Fibroblast of the aortic adventitia (primary cell): ENCODE measurements around the gene WDR18. TPM values are rescaled to one million over a fixed set of nuclear protein-coding genes. Genes with fewer than 3 reads are reported as not detected.

ENCODE experiments used
- DNase-seq: peaks from one replicate; pipeline ENCODE4 v3.0.0-alpha.2; 2010; ENCODE audit warnings: low read depth
- H3K4me3 ChIP-seq: 2 replicates; pipeline ENCODE4 v1.5.1; 2011; ENCODE audit warnings: low read depth, mild to moderate bottlenecking, control low read depth, low read length, moderate library complexity
- total RNA-seq: library from RNA; depleted of rRNA; stranded (reverse); fragments of >200 nt; gene quantifications from 2 replicates; pipeline ENCODE4 v1.2.3, GENCODE V29; 2012; ENCODE audit warnings: low replicate concordance
- TF ChIP-seq, protein P1 (sequence below): IDR thresholded peaks from 2 replicates; pipeline ENCODE4 v1.5.1; 2011; ENCODE audit warnings: mild to moderate bottlenecking, low read length, control low read depth, inconsistent platforms; ENCODE audit not compliant: insufficient read depth

The WDR18 gene
- total RNA-seq, 1 donor, result 45.0 TPM

DNA sequence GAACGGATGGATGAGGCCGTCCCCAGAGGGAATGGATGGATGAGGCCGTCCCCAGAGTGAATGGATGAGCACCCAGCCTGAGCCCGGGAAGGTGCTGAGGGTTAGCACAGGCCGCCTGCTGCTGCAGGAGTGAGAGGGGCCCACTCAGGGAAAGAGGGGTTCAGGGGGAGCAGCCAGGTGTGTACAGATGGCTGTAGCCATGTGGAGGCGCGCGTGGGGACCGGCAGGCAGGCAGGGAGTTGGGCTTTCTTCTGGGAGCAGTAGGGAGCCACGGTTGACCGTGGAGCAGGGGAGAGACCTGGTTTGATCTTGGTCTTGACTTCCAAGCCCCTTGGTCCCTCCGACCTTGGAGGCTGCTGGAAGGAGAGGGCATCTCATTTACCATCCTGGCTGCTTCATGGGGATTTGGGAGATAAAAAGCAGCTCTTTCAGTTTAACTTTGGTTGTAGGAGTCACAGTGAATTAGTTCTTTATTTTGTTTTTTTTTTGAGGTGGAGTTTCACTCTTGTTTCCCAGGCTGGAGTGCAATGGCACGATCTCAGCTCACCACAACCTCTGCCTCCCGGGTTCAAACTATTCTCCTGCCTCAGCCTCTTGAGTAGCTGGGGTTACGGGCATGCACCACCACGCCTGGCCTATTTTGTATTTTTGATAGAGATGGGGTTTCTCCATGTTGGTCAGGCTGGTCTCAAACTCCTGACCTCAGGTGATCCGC is 33.6 kb upstream of the WDR18 start:
- no peak overlapping the region for H3K4me3 ChIP-seq
- DNase-seq, result no peak
- TF ChIP-seq, protein P1, sequence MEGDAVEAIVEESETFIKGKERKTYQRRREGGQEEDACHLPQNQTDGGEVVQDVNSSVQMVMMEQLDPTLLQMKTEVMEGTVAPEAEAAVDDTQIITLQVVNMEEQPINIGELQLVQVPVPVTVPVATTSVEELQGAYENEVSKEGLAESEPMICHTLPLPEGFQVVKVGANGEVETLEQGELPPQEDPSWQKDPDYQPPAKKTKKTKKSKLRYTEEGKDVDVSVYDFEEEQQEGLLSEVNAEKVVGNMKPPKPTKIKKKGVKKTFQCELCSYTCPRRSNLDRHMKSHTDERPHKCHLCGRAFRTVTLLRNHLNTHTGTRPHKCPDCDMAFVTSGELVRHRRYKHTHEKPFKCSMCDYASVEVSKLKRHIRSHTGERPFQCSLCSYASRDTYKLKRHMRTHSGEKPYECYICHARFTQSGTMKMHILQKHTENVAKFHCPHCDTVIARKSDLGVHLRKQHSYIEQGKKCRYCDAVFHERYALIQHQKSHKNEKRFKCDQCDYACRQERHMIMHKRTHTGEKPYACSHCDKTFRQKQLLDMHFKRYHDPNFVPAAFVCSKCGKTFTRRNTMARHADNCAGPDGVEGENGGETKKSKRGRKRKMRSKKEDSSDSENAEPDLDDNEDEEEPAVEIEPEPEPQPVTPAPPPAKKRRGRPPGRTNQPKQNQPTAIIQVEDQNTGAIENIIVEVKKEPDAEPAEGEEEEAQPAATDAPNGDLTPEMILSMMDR, result no peak

DNA sequence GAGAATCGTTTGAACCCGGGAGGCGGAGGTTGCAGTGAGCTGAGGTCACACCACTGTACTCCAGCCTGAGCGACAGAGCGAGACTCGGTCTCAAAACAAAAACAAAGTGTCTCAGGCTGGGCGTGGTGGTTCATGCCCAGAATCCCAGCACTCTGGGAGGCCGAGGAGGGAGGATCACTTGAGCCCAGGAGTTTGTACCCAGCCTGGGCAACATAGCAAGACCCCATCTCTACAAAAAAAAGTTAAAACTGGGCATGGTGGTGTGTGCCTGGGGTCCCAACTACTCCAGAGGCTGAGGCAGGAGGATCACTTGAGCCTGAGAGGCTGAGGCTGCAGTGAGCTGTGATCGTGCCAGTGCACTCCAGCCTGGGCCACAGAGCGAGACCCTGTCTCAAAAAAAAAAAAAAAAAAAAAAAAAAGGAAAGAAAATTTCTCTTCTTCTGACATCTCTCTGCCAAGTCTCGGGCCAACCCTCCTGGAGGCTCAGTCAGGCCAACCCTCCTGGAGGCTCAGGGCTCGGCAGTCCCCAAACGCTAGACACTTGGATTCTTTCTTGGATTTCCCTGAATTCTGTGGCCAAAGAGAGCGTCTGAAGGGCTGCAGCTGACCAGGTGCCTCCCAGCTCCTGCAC is 32.0 kb upstream of the WDR18 start:
- no peak overlapping the region for H3K4me3 ChIP-seq
- TF ChIP-seq, protein P1, result no peak

DNA sequence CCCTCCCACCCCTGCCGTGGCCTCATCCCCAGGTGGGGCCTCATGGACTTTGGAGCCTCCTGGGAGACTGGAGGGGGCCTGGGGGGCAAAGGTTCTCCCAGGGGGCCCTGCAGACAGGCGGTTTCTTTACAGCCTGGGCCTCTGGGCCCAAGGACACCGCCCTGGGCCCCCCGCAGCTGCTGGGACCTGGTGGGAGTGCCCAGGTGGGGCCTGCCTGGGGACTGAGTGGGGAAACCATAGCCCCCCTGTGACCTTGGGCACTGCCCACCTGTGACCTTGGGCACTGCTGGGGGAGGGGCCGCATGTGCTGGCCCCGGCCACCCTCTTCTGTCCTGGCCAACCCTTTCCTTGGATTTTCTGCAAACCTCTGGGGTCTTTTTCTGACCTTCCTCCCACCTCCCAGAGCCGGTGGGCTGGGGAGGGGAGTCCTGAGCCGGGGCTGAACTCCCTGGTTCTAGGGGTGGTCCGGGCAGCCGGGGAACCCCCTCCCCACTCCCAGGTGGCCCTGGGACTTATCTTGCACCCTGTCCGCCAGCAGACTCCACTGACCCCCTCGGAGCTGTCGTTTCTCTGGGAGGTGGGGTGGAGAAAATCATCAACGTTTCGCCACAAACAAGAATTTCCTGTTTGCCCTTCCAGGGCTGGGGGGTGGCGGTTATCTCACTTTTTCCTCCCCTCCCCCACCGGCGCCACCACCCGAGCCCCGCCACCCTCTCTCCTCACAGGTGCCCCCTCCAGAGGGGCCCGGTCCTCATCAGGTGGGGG is 31.3 kb upstream of the WDR18 start:
- TF ChIP-seq, protein P1, result no peak
- H3K4me3 ChIP-seq, result no peak overlapping the region
- DNase-seq, result no peak

More for the DNA sequence above, 32.0 kb upstream of the WDR18 start:
- no peak for DNase-seq

DNA sequence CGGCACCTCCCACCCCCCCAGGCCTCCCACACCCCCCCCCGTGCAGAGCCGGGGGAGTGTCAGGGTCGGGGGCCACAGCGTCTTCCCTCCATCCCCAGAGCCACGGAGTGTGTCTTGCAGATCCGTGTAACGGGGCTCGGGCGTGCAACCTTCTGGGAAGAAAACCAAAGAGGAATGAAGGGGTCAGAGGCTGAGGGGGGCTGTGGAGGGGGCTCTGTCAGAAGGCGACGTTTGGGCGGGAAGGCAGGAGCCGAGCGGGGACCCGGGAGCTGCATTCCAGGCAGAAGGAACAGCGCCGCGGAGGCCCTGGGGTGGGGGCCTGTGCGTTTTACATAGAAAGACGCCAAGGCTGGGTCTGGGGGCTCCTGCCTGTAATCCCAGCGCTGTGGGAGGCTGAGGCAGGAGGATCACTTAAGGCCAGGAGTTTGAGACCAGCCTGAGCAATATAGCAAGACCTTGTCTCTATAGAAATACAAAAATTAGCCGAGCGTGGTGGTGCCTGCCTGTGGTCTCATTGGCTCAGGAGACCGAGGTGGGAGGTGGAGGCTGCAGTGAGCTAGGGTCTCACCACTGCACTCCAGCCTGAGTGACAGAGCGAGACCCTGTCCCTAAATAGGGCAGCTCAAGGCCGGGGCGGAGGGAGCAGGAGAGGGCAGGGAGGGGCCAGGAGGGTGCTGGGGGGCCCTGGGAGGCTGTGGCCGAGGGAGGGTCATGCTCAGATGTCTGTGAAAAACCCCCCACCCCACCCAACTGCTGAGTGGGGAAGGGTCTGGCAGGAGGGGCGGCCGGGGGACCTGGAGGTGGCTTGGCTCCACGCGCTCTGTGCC is 30.5 kb upstream of the WDR18 start:
- TF ChIP-seq, protein P1, result no peak
- no peak for DNase-seq
- no peak overlapping the region for H3K4me3 ChIP-seq

DNA sequence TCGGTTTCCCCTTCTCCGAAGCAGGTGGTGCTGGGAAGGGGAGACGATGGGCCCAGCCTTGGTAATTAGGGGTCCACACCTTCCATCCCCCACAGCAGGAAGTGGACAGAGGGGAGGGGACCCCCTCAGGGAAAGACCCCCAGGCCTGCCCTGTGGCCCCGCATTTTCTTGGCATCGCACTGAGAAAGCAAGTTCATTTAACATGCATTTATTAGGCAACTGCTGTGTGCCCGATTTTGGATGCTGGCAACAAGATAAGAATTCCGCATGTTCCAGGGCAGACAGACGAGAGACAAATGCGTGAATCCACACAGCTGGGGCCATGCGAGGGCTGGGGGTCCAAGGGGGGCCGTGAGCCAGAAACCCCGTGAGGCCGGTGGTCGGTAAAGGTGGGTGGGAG is 29.9 kb upstream of the WDR18 start:
- DNase-seq, result no peak
- TF ChIP-seq, protein P1, result no peak
- H3K4me3 ChIP-seq, result no peak overlapping the region
